ENCODE data around the gene CCDC8. TPM values are rescaled to one million over a fixed set of nuclear protein-coding genes. Genes with fewer than 3 reads are reported as not detected.

The CCDC8 gene
- polyA plus RNA-seq, 1 donor from 2014 or later = 0.84 TPM

DNA sequence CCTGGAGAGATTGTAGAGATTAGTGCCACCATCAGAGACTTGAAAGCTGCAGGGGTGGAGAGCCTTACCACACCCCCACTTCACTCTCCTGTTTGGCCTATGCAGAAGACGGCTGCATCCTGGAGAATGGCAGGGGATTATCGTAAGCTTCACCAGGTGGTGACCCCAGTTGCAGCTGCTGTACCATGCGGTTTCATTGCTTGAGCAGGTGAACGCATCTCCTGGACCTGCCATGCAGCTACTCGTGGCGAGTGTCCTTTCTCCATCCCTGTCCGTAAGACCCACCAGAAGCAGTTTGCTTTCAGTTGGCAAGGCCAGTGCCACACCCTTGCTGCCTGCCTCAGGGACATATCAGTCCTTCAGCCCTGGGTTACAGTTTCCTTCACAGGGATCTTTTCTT, 45.2 kb downstream of the CCDC8 start:
- H3K36me3 ChIP-seq (ENCODE audit: insufficient read depth, low read length) = peaks cover 6% of the 10 kb centered on the region
- H2AFZ ChIP-seq (ENCODE audit: low read depth, low read length) = no peak overlapping the region
- no peaks in the 10 kb centered on the region for H3F3A ChIP-seq (ENCODE audit: insufficient read depth, low read length, poor library complexity, severe bottlenecking)

DNA sequence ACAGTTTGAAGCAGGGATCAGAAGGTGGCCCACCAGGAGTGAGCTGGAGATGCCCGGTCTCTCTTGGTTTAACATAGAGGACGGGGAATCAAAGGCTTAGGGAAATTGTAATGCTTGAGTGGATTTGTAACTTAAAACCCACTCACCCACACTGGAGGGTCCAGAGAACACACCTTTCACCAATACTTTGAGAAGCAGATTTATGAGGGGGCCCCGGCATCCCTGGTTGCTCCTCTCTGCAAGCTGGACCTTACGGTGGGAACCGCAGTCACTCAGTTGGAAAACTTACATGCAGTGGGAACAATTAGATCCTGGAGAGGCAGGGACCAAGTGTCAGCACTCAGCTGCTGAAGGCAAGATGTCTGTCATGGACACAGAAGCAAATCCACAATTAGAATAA, 45.9 kb downstream of the CCDC8 start:
- no peaks in the 10 kb centered on the region for H4K20me1 ChIP-seq (ENCODE audit: insufficient read depth)
- no peaks in the 10 kb centered on the region for H3K9me2 ChIP-seq (ENCODE audit: insufficient read depth, low read length)
- H3F3A ChIP-seq (ENCODE audit: insufficient read depth, low read length, poor library complexity, severe bottlenecking) = no peaks in the 10 kb centered on the region
- no peak overlapping the region for H2AFZ ChIP-seq (ENCODE audit: low read depth, low read length)
- TF ChIP-seq POLR2AphosphoS5 (IDR thresholded peaks at IDR 0.05) (no peak), TAF1 (IDR thresholded peaks at IDR 0.05; ENCODE audit: low read depth) (no peak), RAD21 (conservative IDR thresholded peaks at IDR 0.05) (no peak), EZH2 (IDR thresholded peaks at IDR 0.05; ENCODE audit: borderline replicate concordance, insufficient read depth, low read length, poor library complexity, severe bottlenecking) (no peak), MXI1 (conservative IDR thresholded peaks at IDR 0.05; ENCODE audit: poor library complexity, severe bottlenecking) (no peak), EP300 (conservative IDR thresholded peaks at IDR 0.05; ENCODE audit: poor library complexity, severe bottlenecking) (no peak), SMC3 (conservative IDR thresholded peaks at IDR 0.05; ENCODE audit: poor library complexity) (no peak)
- TF ChIP-seq, protein P1, sequence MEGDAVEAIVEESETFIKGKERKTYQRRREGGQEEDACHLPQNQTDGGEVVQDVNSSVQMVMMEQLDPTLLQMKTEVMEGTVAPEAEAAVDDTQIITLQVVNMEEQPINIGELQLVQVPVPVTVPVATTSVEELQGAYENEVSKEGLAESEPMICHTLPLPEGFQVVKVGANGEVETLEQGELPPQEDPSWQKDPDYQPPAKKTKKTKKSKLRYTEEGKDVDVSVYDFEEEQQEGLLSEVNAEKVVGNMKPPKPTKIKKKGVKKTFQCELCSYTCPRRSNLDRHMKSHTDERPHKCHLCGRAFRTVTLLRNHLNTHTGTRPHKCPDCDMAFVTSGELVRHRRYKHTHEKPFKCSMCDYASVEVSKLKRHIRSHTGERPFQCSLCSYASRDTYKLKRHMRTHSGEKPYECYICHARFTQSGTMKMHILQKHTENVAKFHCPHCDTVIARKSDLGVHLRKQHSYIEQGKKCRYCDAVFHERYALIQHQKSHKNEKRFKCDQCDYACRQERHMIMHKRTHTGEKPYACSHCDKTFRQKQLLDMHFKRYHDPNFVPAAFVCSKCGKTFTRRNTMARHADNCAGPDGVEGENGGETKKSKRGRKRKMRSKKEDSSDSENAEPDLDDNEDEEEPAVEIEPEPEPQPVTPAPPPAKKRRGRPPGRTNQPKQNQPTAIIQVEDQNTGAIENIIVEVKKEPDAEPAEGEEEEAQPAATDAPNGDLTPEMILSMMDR (IDR thresholded peaks at IDR 0.05; ENCODE audit: poor library complexity, severe bottlenecking) = no peak
- TF ChIP-seq, protein P2, sequence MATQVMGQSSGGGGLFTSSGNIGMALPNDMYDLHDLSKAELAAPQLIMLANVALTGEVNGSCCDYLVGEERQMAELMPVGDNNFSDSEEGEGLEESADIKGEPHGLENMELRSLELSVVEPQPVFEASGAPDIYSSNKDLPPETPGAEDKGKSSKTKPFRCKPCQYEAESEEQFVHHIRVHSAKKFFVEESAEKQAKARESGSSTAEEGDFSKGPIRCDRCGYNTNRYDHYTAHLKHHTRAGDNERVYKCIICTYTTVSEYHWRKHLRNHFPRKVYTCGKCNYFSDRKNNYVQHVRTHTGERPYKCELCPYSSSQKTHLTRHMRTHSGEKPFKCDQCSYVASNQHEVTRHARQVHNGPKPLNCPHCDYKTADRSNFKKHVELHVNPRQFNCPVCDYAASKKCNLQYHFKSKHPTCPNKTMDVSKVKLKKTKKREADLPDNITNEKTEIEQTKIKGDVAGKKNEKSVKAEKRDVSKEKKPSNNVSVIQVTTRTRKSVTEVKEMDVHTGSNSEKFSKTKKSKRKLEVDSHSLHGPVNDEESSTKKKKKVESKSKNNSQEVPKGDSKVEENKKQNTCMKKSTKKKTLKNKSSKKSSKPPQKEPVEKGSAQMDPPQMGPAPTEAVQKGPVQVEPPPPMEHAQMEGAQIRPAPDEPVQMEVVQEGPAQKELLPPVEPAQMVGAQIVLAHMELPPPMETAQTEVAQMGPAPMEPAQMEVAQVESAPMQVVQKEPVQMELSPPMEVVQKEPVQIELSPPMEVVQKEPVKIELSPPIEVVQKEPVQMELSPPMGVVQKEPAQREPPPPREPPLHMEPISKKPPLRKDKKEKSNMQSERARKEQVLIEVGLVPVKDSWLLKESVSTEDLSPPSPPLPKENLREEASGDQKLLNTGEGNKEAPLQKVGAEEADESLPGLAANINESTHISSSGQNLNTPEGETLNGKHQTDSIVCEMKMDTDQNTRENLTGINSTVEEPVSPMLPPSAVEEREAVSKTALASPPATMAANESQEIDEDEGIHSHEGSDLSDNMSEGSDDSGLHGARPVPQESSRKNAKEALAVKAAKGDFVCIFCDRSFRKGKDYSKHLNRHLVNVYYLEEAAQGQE (IDR thresholded peaks at IDR 0.05; ENCODE audit: borderline replicate concordance) = no peak
- H3K79me2 ChIP-seq (replicated peaks; ENCODE audit: insufficient read depth, low read length) = no peaks in the 10 kb centered on the region
- H3K27me3 ChIP-seq (ENCODE audit: insufficient read depth, low read depth, low read length) = no peaks in the 10 kb centered on the region
- H3K4me3 ChIP-seq (ENCODE audit: low read length) = no peak overlapping the region
- H3K9ac ChIP-seq (ENCODE audit: low read length) = no peak overlapping the region
- no peak overlapping the region for H3K4me2 ChIP-seq (ENCODE audit: low read length)
- no peaks in the 10 kb centered on the region for H3K9me3 ChIP-seq (ENCODE audit: low read length)
- no peak overlapping the region for H3K27ac ChIP-seq (ENCODE audit: low read length)
- H3K36me3 ChIP-seq (ENCODE audit: insufficient read depth, low read length) = peaks cover 6% of the 10 kb centered on the region

More for the DNA sequence above, 45.2 kb downstream of the CCDC8 start:
- TF ChIP-seq POLR2AphosphoS5 (IDR thresholded peaks at IDR 0.05) (no peak), SMC3 (conservative IDR thresholded peaks at IDR 0.05; ENCODE audit: poor library complexity) (no peak), RAD21 (conservative IDR thresholded peaks at IDR 0.05) (no peak), MXI1 (conservative IDR thresholded peaks at IDR 0.05; ENCODE audit: poor library complexity, severe bottlenecking) (no peak), EZH2 (IDR thresholded peaks at IDR 0.05; ENCODE audit: borderline replicate concordance, insufficient read depth, low read length, poor library complexity, severe bottlenecking) (no peak)
- TF ChIP-seq, protein P2 (IDR thresholded peaks at IDR 0.05; ENCODE audit: borderline replicate concordance) = no peak
- TF ChIP-seq, protein P1 (IDR thresholded peaks at IDR 0.05; ENCODE audit: poor library complexity, severe bottlenecking) = no peak
- Histone ChIP-seq H3K4me3 (ENCODE audit: low read length) (no peak overlapping the region), H4K20me1 (ENCODE audit: insufficient read depth) (no peaks in the 10 kb centered on the region), H3K9me3 (ENCODE audit: low read length) (no peaks in the 10 kb centered on the region), H3K9me2 (ENCODE audit: insufficient read depth, low read length) (no peaks in the 10 kb centered on the region), H3K27ac (ENCODE audit: low read length) (no peak overlapping the region), H3K79me2 (replicated peaks; ENCODE audit: insufficient read depth, low read length) (no peaks in the 10 kb centered on the region), H3K9ac (ENCODE audit: low read length) (no peak overlapping the region), H3K4me2 (ENCODE audit: low read length) (no peak overlapping the region), H3K27me3 (ENCODE audit: insufficient read depth, low read depth, low read length) (no peaks in the 10 kb centered on the region)

Data from neural cell (in vitro differentiated cells).